HuH-7.5 (cell line): Measurements from ENCODE around the gene SUSD6.
"Not testable (repeated sequence)": the region's sequence is repeated elsewhere in the genome, so short reads cannot be mapped to it uniquely, and the experiment has no call there.

Experiments
- DNase-seq: peaks from one replicate; pipeline ENCODE4 v3.0.0; 2011; ENCODE audit warnings: low spot score

Gene SUSD6

DNA sequence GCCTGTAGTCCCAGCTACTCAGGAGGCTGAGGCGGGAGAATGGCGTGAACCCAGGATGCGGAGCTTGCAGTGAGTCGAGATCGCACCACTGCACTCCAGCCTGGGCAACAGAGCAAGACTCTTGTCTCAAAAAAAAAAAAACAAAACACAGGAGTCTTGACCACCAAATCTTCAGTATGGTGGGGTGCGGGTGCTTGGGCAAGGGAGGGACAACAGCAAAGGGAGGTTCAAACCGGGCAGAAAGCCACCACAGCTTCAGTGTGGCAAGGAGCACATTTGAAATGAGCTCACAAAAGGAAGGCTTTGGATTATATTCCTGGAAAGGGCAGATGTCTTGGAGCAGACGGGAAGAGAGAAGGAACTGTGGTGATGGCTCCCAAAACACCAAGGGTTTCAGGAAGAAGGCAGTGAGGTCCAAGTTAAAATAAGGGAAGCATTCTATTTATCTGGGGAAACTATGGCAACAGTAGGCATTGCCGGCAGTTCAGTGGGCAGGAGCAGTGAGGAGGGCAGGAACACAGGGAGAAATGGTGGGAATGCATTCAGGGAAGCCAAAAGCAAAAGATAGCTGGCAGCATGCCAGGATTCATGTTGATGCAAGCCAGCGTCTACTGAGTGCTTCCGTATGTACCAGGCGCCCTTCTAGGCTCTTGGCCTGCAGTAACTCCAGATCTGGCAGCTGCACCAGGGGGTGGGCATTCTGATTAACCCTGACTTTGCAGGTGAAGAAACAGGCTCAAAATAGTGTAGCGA, 104.5 kb downstream of the SUSD6 start:
- DNase-seq: no peak

GRCh38 chr14:69716478-69717187, 105.2 kb downstream of the SUSD6 start:
- DNase-seq: no peak

- DNase-seq: not testable (repeated sequence)
These were observed 107.2 kb downstream of the SUSD6 start for GRCh38 chr14:69718614-69719013.

DNA sequence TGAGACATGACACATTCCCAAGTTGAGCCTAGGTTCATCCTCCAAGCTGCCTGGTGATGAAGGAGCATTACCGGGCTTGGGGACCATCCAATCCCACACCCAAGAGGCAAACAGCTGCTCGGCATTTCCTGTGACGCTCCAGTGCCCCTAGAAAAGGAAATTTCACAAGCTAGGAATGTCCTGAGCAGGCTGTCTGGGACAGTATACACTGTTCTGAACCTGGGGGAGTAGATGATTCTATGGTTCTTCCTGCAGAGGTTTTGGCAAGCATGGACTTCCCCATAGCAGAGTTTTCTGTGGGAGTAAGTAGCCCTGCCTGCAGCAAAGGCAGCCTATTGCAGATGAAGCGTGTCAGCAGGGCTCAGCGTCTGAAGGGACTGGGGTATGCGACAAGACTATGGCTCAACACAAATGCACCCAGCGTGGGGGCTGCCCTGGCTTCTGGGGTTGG, 108.1 kb downstream of the SUSD6 start:
- DNase-seq: no peak

GRCh38 chr14:69720912-69721311, 109.5 kb downstream of the SUSD6 start:
- no peak for DNase-seq

DNA sequence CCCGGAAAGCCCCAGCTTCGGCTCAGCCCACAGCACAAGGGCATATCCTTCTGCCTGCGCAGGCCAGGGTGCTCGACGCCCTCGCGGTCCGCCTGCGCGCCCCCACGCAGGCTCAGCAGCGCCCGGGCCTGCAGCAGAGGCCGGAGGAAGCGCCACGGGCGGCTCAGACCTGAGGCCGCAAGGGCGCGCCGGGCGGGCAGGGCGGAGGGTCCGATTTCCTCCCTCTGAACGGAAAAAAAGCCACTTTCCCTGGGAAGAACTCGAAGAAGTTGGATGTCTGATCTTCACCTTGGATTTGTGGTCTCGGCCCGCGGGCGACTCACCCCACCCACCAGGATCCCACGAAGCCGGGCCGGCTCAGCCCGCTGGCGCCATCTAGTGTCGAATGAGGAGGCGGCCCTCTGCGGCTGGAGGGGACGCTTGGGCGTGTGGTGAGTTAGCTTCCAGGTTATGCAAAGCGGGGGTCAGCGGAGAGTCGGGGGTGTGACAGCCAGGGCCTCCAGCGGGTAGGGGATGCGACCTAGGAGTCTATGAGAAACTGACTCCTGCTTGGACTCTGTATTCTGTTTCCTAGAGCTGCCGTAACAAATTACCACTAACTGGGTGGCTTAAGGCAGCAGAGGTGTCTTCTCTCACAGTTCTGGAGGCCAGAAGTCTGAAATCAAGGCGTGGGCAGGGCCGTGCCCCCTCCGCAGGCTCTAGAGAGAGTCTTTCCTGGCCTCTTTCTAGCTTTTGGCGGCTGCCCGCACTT, 115.5 kb downstream of the SUSD6 start:
- DNase-seq: peak; percentile 72

DNA sequence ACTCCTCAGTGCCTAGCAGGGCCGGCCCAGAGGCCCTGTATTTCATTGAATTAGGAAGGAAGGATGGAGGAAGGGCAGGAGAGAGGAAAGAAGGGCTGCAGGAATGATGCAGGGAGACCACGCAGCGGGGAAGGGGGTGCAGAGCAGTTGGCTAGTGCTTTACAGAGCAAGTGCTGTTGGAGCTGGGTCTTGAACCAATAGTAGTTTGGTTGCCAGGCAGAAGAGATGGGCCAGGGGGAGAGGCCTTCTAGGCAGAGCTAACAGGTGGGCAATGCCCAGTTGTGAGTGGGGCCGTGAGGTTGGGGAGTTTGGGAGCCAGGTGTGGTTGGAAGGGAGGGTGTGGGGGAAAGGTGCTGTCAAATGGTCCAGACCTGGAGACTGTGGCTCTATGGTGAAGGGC, 116.5 kb downstream of the SUSD6 start:
- DNase-seq: no peak

DNA sequence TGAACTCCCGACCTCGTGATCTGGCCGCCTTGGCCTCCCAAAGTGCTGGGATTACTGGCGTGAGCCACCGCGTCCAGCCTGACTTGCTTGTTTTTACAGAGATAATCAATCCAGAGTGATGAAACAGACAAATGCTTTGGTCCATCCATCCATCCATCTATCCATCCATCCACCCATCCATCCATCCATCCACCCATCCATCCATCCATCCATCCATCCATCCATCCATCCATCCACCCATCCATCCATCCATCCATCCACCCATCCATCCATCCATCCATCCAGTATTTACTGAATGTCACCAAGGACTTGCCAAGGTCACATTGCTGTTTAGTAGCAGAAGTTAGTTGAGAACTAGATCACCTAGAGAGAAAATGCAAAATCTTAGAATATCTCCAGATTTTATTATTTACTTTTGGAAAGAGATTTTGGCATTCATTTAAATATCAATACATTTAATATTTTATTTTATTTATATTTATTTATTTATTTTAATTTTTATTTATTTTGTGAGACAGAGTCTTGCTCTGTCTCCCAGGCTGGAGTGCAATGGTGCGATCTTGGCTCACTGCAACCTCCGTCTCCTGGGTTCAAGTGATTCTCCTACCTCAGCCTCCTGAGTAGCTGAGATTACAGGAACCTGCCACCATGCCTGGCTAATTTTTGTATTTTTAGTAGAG, 120.7 kb downstream of the SUSD6 start:
- not testable (repeated sequence) for DNase-seq

DNA sequence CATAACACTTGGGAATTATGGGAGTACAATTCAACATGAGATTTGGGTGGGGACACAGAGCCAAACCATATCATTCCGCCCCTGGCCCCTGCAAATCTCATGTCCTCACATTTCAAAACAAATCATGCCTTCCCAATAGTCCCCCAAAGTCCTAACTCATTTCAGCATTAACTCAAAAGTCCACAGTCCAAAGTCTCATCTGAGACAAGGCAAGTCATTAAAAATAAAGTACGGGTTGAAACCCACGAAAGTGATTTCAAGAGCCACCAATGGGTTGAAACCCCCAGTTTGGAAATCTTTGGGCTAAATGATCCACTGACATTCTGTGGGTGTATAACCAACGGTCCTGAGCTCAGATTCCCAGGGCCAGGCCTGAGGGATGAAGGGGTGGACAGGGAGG, 125.0 kb downstream of the SUSD6 start:
- DNase-seq: not testable (repeated sequence)

- no peak for DNase-seq
These were observed 129.7 kb downstream of the SUSD6 start for GRCh38 chr14:69741055-69741454.

GRCh38 chr14:69749956-69750355, 138.6 kb downstream of the SUSD6 start:
- peak; percentile 23 for DNase-seq

DNA sequence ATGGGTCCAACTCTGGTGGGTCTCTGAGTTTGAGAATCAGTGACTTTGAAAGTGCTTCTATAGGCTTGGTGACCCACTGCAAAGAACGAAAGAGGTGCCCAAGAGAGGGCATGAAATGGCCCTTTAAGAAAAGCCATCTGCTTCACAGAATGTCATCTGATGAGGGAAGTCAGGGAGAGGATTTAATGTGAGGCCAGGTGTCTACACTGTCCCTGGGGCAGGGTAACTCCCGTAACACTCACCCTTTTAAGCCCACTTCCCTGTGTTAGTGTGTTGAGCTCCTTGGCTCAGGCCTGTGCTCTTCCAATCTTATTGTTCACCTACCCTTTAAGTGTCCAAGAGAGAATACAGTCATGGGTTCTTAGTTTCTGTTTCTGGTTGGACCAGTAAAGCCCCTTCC, 139.1 kb downstream of the SUSD6 start:
- DNase-seq: no peak

DNA sequence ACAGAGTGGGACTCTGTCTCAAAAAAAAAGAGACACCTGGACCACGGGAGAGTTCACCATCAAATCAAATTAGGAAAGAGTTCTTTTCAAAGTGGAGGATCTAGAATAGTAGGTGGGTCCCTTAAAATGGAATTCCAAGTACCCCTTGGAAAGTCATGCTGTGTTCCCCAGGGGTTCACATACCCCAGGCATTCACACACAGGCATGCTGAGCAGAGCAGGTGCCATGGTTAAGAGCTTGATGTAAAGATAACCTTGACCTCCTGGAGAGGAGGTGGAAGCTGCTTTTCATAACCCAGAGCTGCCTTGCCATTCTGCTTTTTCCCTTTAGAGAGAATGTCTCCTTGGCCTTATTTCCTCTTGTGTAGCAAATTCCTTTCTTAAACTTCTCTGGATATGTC, 141.4 kb downstream of the SUSD6 start:
- DNase-seq: no peak

DNA sequence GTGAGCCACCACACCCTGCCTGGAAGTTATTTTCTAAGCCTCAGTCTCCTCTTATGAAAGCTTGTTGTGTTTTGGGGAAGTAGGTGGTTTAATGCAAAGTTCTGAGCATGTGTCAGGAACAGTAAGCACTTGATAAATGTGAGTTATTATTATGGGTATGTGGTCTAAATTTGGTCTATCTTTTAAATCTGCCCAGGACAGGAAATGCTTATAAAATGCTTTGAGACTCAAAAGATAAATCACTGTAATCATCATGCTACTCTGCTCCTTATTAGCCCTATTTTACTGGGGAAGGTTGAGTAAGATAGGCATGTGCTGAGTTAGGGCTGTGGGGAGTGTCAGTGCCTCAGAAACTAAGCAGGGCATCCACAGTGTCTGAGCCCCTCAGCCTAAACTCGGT, 142.5 kb downstream of the SUSD6 start:
- no peak for DNase-seq

DNA sequence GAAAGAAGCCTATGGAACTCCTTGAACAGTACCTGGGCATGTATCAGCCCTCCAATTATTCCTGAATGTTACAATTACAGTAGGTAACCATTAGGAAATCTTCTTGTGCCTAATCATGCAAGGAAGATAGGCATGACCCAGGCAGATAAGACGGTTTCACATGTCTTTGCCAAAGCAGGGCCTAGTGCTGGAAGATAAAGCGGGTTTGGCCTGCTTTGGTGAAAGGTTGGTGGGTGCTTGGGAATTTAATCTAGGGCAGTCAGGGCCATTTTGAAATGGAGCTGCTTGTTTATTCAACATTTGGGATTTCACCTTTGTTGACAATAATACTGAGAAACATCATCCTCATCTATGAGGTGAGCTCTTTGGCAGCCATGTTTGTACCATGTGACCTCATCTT, 143.1 kb downstream of the SUSD6 start:
- DNase-seq: no peak

- DNase-seq: no peak
These were observed 143.9 kb downstream of the SUSD6 start for GRCh38 chr14:69755296-69755695.

- no peak for DNase-seq
These were observed 144.4 kb downstream of the SUSD6 start for GRCh38 chr14:69755784-69756183.

DNA sequence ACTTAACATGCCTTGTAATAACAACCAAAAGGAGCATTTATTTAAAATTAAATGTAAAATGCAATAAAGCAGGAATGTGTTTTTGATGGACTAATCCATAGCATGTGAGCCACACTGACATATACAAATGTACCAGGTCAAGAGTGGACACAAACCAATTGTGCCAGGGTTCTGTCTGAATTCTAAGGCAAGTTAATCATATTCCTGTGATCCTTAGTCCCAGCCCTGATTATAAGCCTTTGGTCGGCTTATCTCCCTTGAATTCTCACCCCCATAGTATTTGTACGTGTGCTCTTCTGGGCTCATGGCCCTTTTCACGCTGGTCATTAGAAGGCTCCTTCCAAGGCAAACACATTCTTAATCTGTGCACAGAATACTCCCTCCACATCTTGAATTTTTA, 144.9 kb downstream of the SUSD6 start:
- DNase-seq: no peak

DNA sequence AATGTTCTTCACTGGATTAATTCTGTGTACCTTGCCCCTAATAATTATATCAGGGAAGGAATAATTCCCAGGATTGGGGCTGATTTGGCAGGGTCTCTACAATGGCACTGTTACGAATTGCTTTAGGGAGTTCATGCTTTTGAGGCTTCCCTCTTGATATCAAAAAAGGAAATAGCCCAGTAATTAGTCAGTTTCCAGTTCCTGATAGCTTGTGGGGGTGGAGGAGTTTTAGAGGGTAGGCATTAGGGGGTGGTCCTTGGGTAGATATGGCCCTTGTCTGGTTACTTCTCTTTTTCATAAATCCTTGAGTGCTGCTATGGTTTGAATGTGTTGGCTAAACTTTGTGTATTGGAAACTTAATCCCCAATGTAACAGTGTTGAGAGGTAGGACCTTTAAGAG, 149.4 kb downstream of the SUSD6 start:
- DNase-seq: no peak

DNA sequence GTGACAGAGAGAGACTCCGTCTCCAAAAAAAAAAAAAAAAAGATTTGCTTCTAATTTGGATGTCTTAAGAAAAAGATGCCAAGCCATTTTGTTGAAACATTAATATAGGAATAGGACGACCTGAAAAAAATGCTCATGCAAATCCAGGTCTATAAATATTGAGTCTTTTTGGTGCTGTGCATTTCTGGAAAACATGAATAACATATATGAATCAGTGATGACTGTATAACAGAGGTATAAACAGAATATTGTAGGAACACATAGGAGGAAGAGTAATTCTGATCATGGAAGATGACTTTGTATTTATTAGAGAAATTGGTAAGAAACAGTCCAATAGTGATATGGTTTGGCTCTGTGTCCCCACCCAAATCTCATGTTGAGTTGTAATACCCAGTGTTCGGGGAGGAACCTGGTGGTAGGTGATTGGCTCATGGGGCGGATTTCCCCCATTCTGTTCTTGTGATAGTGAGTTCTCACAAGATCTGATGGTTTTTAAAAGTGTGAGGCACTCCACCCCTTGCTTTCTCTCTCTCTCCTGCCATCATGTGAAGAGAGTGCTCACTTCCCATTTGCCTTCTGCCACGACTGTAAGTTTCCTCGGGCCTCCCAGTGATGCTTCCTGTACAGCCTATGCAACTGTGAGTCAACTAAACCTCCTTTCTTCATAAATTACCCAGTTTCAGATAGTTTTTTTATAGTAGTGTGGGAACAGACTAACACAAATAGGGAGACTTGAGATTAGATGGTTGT, 152.5 kb downstream of the SUSD6 start:
- DNase-seq: no peak
